ENCODE results near the gene SRSF11.

SRSF11 gene

DNA sequence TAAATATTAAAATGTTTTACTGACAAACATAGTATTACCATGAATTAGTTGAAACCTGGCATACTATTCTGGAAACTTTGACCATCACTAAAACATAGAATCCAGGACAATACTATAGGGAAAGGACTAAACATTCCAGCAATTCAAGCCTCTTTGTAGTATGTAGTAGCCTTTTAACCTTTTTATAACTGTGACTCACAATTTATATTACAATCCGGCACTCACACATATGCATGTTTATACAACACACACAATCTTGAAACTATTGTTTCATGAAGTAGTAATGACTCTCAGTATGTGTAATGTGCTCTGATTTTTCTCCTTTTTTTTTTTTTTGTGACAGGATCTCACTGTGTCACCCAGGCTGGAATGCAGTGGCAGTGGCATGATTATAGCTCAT is 69.0 kb downstream of the SRSF11 start:
- TF ChIP-seq, protein P1, sequence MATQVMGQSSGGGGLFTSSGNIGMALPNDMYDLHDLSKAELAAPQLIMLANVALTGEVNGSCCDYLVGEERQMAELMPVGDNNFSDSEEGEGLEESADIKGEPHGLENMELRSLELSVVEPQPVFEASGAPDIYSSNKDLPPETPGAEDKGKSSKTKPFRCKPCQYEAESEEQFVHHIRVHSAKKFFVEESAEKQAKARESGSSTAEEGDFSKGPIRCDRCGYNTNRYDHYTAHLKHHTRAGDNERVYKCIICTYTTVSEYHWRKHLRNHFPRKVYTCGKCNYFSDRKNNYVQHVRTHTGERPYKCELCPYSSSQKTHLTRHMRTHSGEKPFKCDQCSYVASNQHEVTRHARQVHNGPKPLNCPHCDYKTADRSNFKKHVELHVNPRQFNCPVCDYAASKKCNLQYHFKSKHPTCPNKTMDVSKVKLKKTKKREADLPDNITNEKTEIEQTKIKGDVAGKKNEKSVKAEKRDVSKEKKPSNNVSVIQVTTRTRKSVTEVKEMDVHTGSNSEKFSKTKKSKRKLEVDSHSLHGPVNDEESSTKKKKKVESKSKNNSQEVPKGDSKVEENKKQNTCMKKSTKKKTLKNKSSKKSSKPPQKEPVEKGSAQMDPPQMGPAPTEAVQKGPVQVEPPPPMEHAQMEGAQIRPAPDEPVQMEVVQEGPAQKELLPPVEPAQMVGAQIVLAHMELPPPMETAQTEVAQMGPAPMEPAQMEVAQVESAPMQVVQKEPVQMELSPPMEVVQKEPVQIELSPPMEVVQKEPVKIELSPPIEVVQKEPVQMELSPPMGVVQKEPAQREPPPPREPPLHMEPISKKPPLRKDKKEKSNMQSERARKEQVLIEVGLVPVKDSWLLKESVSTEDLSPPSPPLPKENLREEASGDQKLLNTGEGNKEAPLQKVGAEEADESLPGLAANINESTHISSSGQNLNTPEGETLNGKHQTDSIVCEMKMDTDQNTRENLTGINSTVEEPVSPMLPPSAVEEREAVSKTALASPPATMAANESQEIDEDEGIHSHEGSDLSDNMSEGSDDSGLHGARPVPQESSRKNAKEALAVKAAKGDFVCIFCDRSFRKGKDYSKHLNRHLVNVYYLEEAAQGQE (IDR thresholded peaks at IDR 0.05; ENCODE audit: low read depth): no peak
- TF ChIP-seq CEBPB (IDR thresholded peaks at IDR 0.05) (no peak), CREB1 (IDR thresholded peaks at IDR 0.05; ENCODE audit: low read depth) (no peak), TAF1 (IDR thresholded peaks at IDR 0.05; ENCODE audit: low read depth) (no peak), EP300 (IDR thresholded peaks at IDR 0.05; ENCODE audit: borderline replicate concordance) (no peak), TCF12 (IDR thresholded peaks at IDR 0.05; ENCODE audit: low read depth) (no peak)
- TF ChIP-seq, protein P2, sequence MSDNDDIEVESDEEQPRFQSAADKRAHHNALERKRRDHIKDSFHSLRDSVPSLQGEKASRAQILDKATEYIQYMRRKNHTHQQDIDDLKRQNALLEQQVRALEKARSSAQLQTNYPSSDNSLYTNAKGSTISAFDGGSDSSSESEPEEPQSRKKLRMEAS (IDR thresholded peaks at IDR 0.05): no peak

DNA sequence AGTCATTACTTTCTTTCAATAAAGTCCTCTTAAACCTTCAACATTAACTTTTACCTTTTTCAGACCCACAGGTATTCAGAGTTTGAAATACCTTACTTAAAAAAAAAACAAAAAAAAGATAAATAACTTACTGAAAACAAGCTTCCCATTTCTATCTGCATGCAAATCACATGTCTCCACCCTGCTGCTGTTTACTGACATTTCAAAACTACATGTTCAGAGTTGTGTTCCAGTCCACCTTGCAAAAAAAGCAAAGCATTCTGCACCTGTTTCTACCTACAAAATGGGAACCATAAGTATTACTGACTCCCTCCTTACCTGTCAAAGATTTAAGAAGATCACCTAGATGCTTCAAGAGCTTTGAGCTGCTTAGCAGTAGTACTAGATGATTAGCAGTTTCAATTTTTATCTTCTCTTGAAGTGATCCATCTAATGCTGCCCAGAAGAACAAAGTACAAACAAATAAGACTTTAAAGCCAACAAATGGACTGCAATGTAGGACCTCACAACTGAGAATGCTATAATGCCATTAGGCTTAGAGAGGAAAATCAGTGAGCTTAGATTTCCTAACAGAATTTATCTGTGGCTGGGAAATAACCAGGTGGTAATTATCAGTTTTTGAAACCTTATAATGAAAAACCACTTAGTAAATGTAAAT is 72.1 kb downstream of the SRSF11 start:
- TF ChIP-seq NFIC (IDR thresholded peaks at IDR 0.05): no peak
- no peak for TF ChIP-seq CEBPB (IDR thresholded peaks at IDR 0.05)

DNA sequence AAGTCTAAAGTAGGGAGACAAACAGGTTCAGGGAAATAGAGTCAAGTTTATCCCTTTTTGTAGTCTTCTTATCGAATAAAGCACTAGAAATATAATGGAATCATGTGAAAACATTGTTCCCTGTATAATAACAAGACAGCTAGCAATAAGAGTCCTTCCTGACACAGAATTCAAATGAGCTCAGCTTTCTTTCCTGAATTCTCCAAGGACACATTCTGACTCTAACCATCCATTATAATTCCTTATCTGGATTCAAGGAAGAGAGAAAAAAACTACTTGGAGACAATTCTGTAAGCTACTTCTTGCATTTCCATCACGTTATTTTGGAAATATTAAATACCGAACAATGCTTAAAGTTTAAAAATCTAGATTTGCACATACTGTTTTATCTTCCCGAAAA is 74.6 kb downstream of the SRSF11 start:
- TF ChIP-seq CREB1 (IDR thresholded peaks at IDR 0.05; ENCODE audit: low read depth): no peak
- no peak for TF ChIP-seq TCF12 (IDR thresholded peaks at IDR 0.05; ENCODE audit: low read depth)
- TF ChIP-seq ZBTB7A (IDR thresholded peaks at IDR 0.05; ENCODE audit: low read depth): no peak
- TF ChIP-seq TEAD4 (IDR thresholded peaks at IDR 0.05): no peak
- no peak for TF ChIP-seq RAD21 (IDR thresholded peaks at IDR 0.05; ENCODE audit: low read depth)
- no peak for TF ChIP-seq FOXM1 (IDR thresholded peaks at IDR 0.05; ENCODE audit: borderline replicate concordance, low read depth)
- no peak for TF ChIP-seq TAF1 (IDR thresholded peaks at IDR 0.05; ENCODE audit: low read depth)
- TF ChIP-seq, protein P3, sequence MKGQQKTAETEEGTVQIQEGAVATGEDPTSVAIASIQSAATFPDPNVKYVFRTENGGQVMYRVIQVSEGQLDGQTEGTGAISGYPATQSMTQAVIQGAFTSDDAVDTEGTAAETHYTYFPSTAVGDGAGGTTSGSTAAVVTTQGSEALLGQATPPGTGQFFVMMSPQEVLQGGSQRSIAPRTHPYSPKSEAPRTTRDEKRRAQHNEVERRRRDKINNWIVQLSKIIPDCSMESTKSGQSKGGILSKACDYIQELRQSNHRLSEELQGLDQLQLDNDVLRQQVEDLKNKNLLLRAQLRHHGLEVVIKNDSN (IDR thresholded peaks at IDR 0.05): no peak
- TF ChIP-seq NFIC (IDR thresholded peaks at IDR 0.05): no peak
- TF ChIP-seq EP300 (IDR thresholded peaks at IDR 0.05; ENCODE audit: borderline replicate concordance): no peak
- TF ChIP-seq, protein P1 (IDR thresholded peaks at IDR 0.05; ENCODE audit: low read depth): no peak
- no peak for TF ChIP-seq CEBPB (IDR thresholded peaks at IDR 0.05)
- TF ChIP-seq EGR1 (IDR thresholded peaks at IDR 0.05): no peak
- TF ChIP-seq, protein P2 (IDR thresholded peaks at IDR 0.05): no peak
- no peak for TF ChIP-seq YY1 (IDR thresholded peaks at IDR 0.05; ENCODE audit: low read depth)

DNA sequence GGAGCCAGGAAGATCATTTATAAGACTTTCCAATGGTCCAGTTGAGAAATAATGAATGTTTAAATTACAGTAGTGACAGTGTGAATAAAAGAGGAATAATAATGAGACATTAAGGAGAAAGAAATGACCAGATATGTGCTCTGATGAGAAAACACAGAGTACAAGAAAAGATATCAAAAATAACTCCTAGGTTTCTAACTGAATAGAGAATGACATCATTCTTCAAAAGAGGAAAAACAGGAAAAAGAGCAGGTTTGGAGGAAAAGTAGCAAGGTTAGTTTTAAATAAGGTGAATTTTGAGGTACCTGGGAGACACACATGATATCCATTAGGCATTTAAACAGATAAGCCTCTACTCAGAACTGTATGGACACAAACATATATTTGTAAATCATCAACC is 78.3 kb downstream of the SRSF11 start:
- TF ChIP-seq EGR1 (IDR thresholded peaks at IDR 0.05) (no peak), CREB1 (IDR thresholded peaks at IDR 0.05; ENCODE audit: low read depth) (no peak), YY1 (IDR thresholded peaks at IDR 0.05; ENCODE audit: low read depth) (no peak), FOXM1 (IDR thresholded peaks at IDR 0.05; ENCODE audit: borderline replicate concordance, low read depth) (no peak), EP300 (IDR thresholded peaks at IDR 0.05; ENCODE audit: borderline replicate concordance) (no peak), NFIC (IDR thresholded peaks at IDR 0.05) (no peak)
- TF ChIP-seq, protein P2 (IDR thresholded peaks at IDR 0.05): no peak
- TF ChIP-seq, protein P3 (IDR thresholded peaks at IDR 0.05): no peak
